Measurements from ENCODE around the gene AP2A2. TPM values are rescaled to one million over a fixed set of nuclear protein-coding genes. Genes with fewer than 3 reads are reported as not detected.
A peak's percentile ranks its signal among the peaks of the same experiment; 100 is the strongest.

AP2A2 gene
- 10 to 100 TPM; 51.6 to 75.1 TPM for total RNA-seq

GRCh38 chr11:925496-926301 is at the start of gene AP2A2:
AP2A2 (plus strand) TSS chr11:925870; CDS start chr11:926022, 152 bp downstream.
- DNase-seq (ENCODE audit: low spot score) (peak; percentile 96), ATAC-seq (peak; percentile 88 to 92)
- Mint-ChIP-seq H3K27me3 (no peaks in the 10 kb centered on the region), H3K4me3 (peak within 1 kb of the TSS; percentile 89), H3K4me1 (ENCODE audit: low read depth in 2 of 2) (peaks cover 19 to 22% of the 10 kb centered on the region in 2 donors), H3K36me3 (no peaks in the 10 kb centered on the region), H3K9me3 (no peaks in the 10 kb centered on the region), H3K27ac (peak within 1 kb of the TSS; percentile 74 to 75)

DNA sequence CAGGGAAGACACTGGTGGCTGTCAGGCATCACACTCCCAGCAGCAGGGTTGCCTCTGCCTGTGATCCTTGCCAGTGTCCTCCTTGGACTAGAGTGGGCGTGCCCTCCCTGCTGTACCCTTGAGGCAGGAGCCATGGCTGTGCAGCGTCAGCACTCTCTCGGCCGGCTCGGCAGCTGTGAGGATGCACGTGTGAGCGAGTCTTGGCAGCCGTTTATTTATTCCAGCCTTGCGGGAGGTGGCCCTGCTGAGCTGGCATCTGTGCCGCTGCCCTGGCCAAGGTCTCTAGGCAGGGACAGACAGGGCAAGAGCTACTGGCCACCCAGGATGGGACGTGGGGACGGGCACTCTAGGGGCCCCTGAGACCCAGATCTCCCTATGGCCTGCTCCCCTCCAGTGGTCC is 49.1 kb upstream of the AP2A2 start:
- Mint-ChIP-seq H3K9me3 (no peaks in the 10 kb centered on the region), H3K4me1 (ENCODE audit: low read depth in 2 of 2) (no peaks in the 10 kb centered on the region), H3K4me3 (no peak overlapping the region), H3K36me3 (no peaks in the 10 kb centered on the region), H3K27ac (no peak overlapping the region), H3K27me3 (no peaks in the 10 kb centered on the region)
- ATAC-seq (no peak), DNase-seq (ENCODE audit: low spot score) (no peak)

GRCh38 chr11:877565-877964 is 48.1 kb upstream of the AP2A2 start:
- Mint-ChIP-seq H3K9me3 (no peaks in the 10 kb centered on the region), H3K36me3 (no peaks in the 10 kb centered on the region), H3K4me1 (ENCODE audit: low read depth in 2 of 2) (no peaks in the 10 kb centered on the region), H3K27ac (no peak overlapping the region), H3K4me3 (no peak overlapping the region), H3K27me3 (no peaks in the 10 kb centered on the region)
- no peak for DNase-seq (ENCODE audit: low spot score)
- no peak for ATAC-seq

GRCh38 chr11:880447-880846 is 45.2 kb upstream of the AP2A2 start:
- Mint-ChIP-seq H3K4me3 (no peak overlapping the region), H3K27me3 (no peaks in the 10 kb centered on the region), H3K4me1 (ENCODE audit: low read depth in 2 of 2) (no peaks in the 10 kb centered on the region), H3K36me3 (no peaks in the 10 kb centered on the region), H3K9me3 (no peaks in the 10 kb centered on the region), H3K27ac (no peak overlapping the region)
- ATAC-seq: no peak
- DNase-seq (ENCODE audit: low spot score): no peak

DNA sequence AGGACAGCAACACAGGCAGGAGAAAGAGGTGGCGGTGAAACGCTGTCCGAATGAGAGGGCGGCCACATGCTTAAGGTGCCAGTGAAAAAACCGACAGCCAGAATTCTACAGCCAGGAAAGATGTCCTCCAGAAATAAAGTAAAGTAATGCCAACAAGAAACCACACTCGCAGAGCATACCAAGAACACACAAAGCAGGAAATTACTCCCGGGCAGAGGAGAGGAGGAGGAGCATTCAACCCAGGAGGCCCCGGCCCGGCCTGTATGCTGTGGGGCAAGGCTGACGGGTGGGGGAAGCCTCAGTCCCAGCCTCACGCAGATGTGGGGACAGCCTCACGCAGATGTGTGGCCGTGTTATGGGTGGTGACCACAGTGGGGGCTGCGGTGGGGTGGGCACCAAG is 43.1 kb upstream of the AP2A2 start:
- no peaks in the 10 kb centered on the region for H3K36me3 Mint-ChIP-seq
- no peak overlapping the region for H3K27ac Mint-ChIP-seq
- H3K9me3 Mint-ChIP-seq: no peaks in the 10 kb centered on the region
- ATAC-seq (no peak), DNase-seq (ENCODE audit: low spot score) (no peak)
- no peak overlapping the region for H3K4me3 Mint-ChIP-seq
- no peaks in the 10 kb centered on the region for H3K27me3 Mint-ChIP-seq
- peaks cover 0 to 7% of the 10 kb centered on the region in 2 donors for H3K4me1 Mint-ChIP-seq (ENCODE audit: low read depth in 2 of 2)

DNA sequence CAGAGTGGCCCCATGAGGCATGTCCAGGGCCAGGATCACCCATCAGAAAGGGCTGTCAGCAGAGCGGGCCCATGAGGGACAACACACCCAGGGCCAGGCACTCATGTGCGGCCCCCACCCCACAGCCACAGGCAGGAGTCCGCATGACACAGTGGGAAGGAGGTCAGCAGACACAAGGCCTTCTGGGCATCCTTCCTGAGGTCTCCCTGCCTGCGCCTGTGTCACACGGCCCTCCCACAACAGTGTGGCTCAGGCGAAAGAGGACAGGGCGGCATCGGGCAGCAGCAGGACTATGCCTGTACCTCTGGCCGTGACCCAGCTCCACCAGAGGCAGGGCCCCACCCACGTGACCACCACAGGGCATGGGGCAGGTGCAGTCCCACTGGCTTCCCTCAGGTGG is 42.1 kb upstream of the AP2A2 start:
- Mint-ChIP-seq H3K27ac (no peak overlapping the region), H3K4me1 (ENCODE audit: low read depth in 2 of 2) (peaks cover 0 to 7% of the 10 kb centered on the region in 2 donors), H3K36me3 (no peaks in the 10 kb centered on the region), H3K9me3 (no peaks in the 10 kb centered on the region), H3K27me3 (no peaks in the 10 kb centered on the region), H3K4me3 (no peak overlapping the region)
- ATAC-seq: peak in 1 of 2 donors; percentile 16
- DNase-seq (ENCODE audit: low spot score): no peak

GRCh38 chr11:884578-885070 is 41.0 kb upstream of the AP2A2 start:
- ATAC-seq (peak in 1 of 2 donors; percentile 8), DNase-seq (ENCODE audit: low spot score) (no peak)
- Mint-ChIP-seq H3K27me3 (no peaks in the 10 kb centered on the region), H3K36me3 (no peaks in the 10 kb centered on the region), H3K4me1 (ENCODE audit: low read depth in 2 of 2) (peaks cover 0 to 11% of the 10 kb centered on the region in 2 donors), H3K27ac (no peak overlapping the region), H3K4me3 (no peak overlapping the region), H3K9me3 (no peaks in the 10 kb centered on the region)

DNA sequence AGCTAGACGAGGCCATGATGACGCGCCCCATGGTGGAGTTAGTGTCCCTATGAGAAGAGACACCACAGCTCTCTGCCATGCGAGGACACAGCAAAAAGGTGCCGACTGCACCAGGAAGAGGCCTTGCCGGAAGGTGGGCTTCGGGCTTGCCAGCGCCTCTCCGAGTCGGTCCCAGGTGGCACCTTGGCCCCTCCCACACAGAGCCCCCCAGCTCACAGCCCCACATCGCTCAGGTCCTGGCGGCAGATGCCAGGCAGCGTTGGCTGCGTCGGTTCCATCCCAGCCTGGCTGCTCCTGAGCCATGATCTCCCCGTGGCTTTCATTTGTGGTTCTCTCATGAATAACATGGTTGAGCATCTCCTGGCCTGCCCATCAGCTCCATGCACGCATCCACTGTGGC is 39.1 kb upstream of the AP2A2 start:
- Mint-ChIP-seq H3K4me1 (ENCODE audit: low read depth in 2 of 2) (peaks cover 0 to 11% of the 10 kb centered on the region in 2 donors), H3K27ac (no peak overlapping the region), H3K4me3 (no peak overlapping the region), H3K9me3 (no peaks in the 10 kb centered on the region), H3K36me3 (no peaks in the 10 kb centered on the region), H3K27me3 (no peaks in the 10 kb centered on the region)
- DNase-seq (ENCODE audit: low spot score) (no peak), ATAC-seq (no peak)

DNA sequence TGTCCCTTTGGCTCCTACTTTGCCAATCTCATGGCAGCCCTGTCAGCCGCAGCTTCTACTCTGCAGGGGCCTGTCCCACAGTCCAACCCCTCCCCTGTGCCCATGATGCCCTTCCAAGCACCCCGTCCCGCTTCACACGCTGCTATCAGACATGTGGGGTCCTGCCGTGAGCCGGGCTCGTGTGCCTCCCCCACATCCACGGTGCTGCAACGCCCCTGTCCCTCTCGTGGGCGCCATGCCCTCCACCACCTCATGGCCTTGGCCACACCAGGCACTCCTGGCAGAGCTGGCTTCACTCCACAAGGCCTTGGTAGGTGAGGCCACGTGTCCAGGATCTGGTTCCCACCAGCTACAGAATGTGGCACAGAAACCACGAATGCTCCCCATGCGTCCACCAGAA is 38.1 kb upstream of the AP2A2 start:
- Mint-ChIP-seq H3K27me3 (no peaks in the 10 kb centered on the region), H3K9me3 (no peaks in the 10 kb centered on the region), H3K4me1 (ENCODE audit: low read depth in 2 of 2) (peaks cover 0 to 11% of the 10 kb centered on the region in 2 donors), H3K36me3 (no peaks in the 10 kb centered on the region), H3K4me3 (no peak overlapping the region), H3K27ac (no peak overlapping the region)
- ATAC-seq: no peak
- no peak for DNase-seq (ENCODE audit: low spot score)

DNA sequence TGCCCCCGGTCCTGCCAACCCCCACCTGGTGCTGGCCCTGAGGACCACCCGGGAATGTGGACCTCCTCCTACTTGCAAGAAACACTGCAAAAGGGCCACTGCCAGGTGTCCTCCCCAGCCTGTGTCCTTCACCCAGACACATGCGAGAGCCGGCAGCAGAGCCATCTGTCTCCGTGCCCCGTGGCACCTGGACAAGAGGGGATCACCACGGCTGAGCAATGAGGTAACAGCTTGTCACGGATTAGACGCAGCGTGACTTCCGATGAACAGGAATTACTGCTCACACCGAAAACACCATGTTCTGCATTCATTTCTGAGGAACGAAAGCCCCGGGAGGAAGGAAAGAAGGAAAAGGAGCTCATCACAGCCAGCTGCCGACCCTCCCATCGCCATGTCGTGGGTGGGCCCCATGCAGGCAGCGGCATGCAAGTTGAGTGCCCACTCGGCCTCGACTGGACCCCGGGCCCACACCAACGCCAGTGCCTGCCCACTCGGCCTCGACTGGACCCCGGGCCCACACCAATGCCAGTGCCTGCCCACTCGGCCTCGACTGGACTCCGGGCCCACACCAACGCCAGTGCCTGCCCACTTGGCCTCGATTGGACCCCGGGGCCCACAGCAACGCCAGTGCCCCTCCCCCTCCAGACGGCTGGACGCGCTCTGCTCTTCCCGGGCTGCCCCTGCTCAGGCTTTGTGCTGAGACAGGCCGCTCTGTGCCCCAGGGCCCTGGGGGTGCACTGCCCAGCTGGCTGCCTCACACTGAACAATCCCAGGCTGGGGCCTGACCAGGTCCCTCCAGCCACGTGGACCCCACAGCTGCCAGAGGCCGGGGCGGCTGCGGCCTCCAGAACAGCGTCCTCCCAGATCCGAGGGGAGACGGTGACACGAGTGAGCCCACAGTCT is 37.1 kb upstream of the AP2A2 start:
- ATAC-seq: no peak
- Mint-ChIP-seq H3K36me3 (no peaks in the 10 kb centered on the region), H3K4me1 (ENCODE audit: low read depth in 2 of 2) (peaks cover 0 to 11% of the 10 kb centered on the region in 2 donors), H3K9me3 (no peaks in the 10 kb centered on the region), H3K27ac (no peak overlapping the region), H3K27me3 (no peaks in the 10 kb centered on the region), H3K4me3 (no peak overlapping the region)
- DNase-seq (ENCODE audit: low spot score): no peak

DNA sequence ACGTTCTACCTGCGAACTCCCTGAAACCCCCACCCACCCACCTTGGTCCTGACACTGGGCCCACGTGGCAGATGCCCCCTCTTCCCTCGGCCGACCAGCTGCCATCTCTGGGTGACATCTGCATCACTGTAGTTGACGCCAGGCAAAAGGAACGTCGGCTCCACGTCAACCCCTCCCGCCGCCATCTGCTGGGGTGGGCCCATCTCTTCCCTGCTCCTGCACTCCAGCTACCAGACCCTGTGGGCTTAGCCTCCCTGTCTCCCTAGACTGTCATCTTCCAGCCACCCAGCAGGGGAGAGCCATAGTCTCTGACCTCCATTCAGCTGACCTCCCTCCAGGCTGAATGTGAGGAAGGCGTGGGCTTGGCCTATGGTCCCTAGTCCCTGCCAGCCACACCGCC is 36.4 kb upstream of the AP2A2 start:
- no peak overlapping the region for H3K4me3 Mint-ChIP-seq
- H3K36me3 Mint-ChIP-seq: no peaks in the 10 kb centered on the region
- H3K27ac Mint-ChIP-seq: no peak overlapping the region
- DNase-seq (ENCODE audit: low spot score): no peak
- H3K4me1 Mint-ChIP-seq (ENCODE audit: low read depth in 2 of 2): peaks cover 0 to 11% of the 10 kb centered on the region in 2 donors
- H3K9me3 Mint-ChIP-seq: no peaks in the 10 kb centered on the region
- ATAC-seq: no peak
- no peaks in the 10 kb centered on the region for H3K27me3 Mint-ChIP-seq

DNA sequence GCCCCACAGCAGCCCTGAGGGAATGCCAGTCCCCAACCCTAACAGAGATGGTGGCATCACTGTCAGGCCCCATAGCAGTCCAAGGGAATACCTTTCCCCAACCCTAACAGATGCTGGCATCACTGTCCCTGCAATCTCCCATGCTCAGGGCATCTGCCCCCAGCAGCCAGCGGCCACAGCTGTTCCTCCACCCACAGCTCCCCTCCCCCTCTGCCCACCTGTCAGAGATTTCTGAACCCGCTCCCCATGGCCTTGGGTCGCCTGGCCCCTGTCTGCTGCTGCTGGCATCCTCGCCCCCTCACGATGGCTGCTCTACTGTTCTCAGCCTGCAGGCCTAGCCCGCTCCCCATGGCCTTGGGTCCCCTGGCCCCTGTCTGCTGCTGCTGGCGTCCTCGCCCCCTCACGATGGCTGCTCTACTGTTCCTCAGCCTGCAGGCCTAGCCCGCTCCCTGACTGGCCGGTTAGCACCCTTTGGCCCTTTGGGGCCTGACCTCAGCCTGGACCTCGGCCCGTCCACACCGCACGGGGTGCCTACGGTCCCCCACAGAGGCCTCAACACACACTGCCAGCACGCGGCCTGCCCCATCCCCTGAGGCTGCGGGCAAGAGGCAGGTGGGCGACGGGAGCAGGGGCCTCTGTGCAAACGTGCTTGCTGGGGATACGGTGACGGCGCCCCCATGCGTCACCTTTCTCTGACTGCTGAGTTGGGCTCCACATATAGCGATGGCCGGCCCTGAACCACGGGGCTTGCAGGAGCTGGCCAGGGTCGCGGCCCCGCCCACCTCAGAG is 35.8 kb upstream of the AP2A2 start:
- Mint-ChIP-seq H3K4me1 (ENCODE audit: low read depth in 2 of 2) (peaks cover 0 to 11% of the 10 kb centered on the region in 2 donors), H3K27me3 (no peaks in the 10 kb centered on the region), H3K36me3 (no peaks in the 10 kb centered on the region), H3K4me3 (no peak overlapping the region), H3K27ac (no peak overlapping the region), H3K9me3 (no peaks in the 10 kb centered on the region)
- ATAC-seq (no peak), DNase-seq (ENCODE audit: low spot score) (no peak)

DNA sequence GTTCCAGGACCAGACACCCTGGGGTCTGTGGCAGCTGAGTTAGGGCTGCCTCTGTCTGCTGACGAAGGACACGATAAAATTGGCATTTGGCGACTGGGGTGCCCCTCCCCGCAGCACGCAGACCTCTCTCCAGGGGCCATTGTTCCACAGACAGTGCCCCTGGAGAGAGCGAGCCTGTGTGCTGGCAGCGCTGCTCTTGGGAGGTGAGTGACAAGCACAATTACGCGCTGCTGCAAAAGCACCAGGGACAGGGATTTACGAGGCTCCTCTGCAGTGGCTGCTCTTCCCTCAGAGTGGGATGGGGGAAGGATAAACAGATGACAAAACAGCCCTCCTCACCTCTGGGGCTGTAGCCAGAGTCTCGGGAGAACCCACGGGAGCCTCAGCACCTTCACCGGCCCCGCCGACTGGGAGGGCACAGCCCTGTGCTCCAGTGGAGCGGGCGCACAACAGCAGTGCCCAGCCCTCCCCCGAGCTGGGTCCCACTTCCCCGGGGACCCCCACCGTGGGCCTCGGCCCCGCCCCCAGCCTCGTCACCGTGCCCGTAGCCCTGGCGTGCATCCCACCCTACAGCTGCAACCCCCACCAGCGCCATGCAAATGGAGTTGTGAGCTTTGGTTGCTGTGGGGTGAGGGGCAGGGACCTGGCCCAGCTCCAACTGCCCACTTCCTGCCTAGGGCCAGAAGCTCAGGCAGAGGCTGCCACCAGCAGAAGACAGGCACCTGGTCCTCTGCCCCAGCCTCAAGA is 34.7 kb upstream of the AP2A2 start:
- H3K36me3 Mint-ChIP-seq: no peaks in the 10 kb centered on the region

More for the DNA sequence above, 34.7 kb upstream of the AP2A2 start:
- Mint-ChIP-seq H3K4me1 (ENCODE audit: low read depth in 2 of 2) (peaks cover 0 to 11% of the 10 kb centered on the region in 2 donors), H3K4me3 (no peak overlapping the region), H3K9me3 (no peaks in the 10 kb centered on the region), H3K27me3 (no peaks in the 10 kb centered on the region), H3K27ac (no peak overlapping the region)
- ATAC-seq (no peak), DNase-seq (ENCODE audit: low spot score) (no peak)

Data from natural killer cell treated with Interleukin-12 subunit alpha and Interleukin-12 subunit beta and Interleukin-15 and Interleukin-18, amount 100 ng/mL, for 72 hours (primary cell).